Keratinocyte (primary cell): ENCODE results near the gene WDR87. TPM values are rescaled to one million over a fixed set of nuclear protein-coding genes. Genes with fewer than 3 reads are reported as not detected.

Experiments used
- DNase-seq: peaks from one replicate; pipeline ENCODE4 v3.0.0-alpha.2; 2011; ENCODE audit warnings: low read depth, missing footprints, low spot score
- FAIRE-seq: peaks from 2 replicates; lab custom pipeline; 2011; peaks lifted over from hg19 to GRCh38; lab: Jason Lieb, UNC
- H2AFZ ChIP-seq: 2 replicates; pipeline ENCODE4 v1.6.0; 2012; ENCODE audit warnings: low read length, control low read depth, inconsistent platforms; ENCODE audit not compliant: control insufficient read depth
- H3K27ac ChIP-seq: 2 replicates; pipeline ENCODE4 v1.5.1; 2011; ENCODE audit warnings: low read length; ENCODE audit not compliant: control insufficient read depth, insufficient read depth
- H3K27me3 ChIP-seq: 3 replicates; pipeline ENCODE4 v1.6.0; 2011; ENCODE audit warnings: low read length; ENCODE audit not compliant: control insufficient read depth, insufficient read depth; ENCODE audit errors: extremely low read depth
- H3K36me3 ChIP-seq, 2 experiments: 2 replicates in 1 of 2; 3 replicates in 1 of 2; pipeline ENCODE4 v1.5.1; 2011; ENCODE audit warnings: low read length in 2 of 2, mild to moderate bottlenecking in 1 of 2; ENCODE audit not compliant: control insufficient read depth in 2 of 2, insufficient read depth in 2 of 2; ENCODE audit errors: extremely low read depth in 1 of 2
- H3K4me1 ChIP-seq: 3 replicates; pipeline ENCODE4 v1.5.1; 2011; ENCODE audit warnings: low read length; ENCODE audit not compliant: control insufficient read depth, insufficient read depth; ENCODE audit errors: extremely low read depth
- H3K4me2 ChIP-seq: 3 replicates; pipeline ENCODE4 v1.6.0; 2011; ENCODE audit warnings: low read depth, low read length; ENCODE audit not compliant: control insufficient read depth, insufficient read depth; ENCODE audit errors: extremely low read depth
- H3K4me3 ChIP-seq, 3 experiments: fragments of 200-600 bp in 1 of 3; sonication (generic) in 1 of 3; 2 replicates in 2 of 3; 3 replicates in 1 of 3; pipeline ENCODE4 v1.5.1; 2011 to 2016; ENCODE audit warnings: low read length in 3 of 3, mild to moderate bottlenecking in 3 of 3, control low read depth in 2 of 3, inconsistent platforms in 1 of 3, low read depth in 1 of 3, mixed read lengths in 1 of 3, mixed run types in 1 of 3, moderate library complexity in 1 of 3; ENCODE audit not compliant: control insufficient read depth in 2 of 3, insufficient read depth in 2 of 3; ENCODE audit errors: extremely low read depth in 1 of 3
- H3K79me2 ChIP-seq: 2 replicates; pipeline ENCODE4 v1.6.0; 2012; ENCODE audit warnings: low read length; ENCODE audit not compliant: control insufficient read depth, insufficient read depth
- H3K9ac ChIP-seq: 3 replicates; pipeline ENCODE4 v1.6.0; 2011; ENCODE audit warnings: low read length; ENCODE audit not compliant: control insufficient read depth, insufficient read depth; ENCODE audit errors: extremely low read depth
- H3K9me1 ChIP-seq: 3 replicates; pipeline ENCODE4 v1.6.0; 2011; ENCODE audit warnings: low read length; ENCODE audit not compliant: control insufficient read depth, insufficient read depth; ENCODE audit errors: extremely low read depth
- H3K9me3 ChIP-seq: 2 replicates; pipeline ENCODE4 v1.5.1; 2012; ENCODE audit warnings: low read depth, low read length; ENCODE audit not compliant: control insufficient read depth
- H4K20me1 ChIP-seq: 3 replicates; pipeline ENCODE4 v1.6.0; 2011; ENCODE audit warnings: low read length; ENCODE audit not compliant: control insufficient read depth, insufficient read depth; ENCODE audit errors: extremely low read depth
- CTCF ChIP-seq, 3 experiments: IDR thresholded peaks in 1 of 3; conservative IDR thresholded peaks in 1 of 3; optimal IDR thresholded peaks in 1 of 3; 2 replicates in 2 of 3; 3 replicates in 1 of 3; pipeline versions ENCODE3 to v1.5.1; 2011; ENCODE audit warnings: low read length in 3 of 3, mild to moderate bottlenecking in 3 of 3, moderate library complexity in 2 of 3, control low read depth in 1 of 3, inconsistent platforms in 1 of 3; ENCODE audit not compliant: insufficient read depth in 2 of 3; ENCODE audit errors: extremely low read depth in 1 of 3
- EZH2 ChIP-seq: IDR thresholded peaks from one replicate; pipeline ENCODE4 v1.6.1; 2012; ENCODE audit warnings: inconsistent platforms, mild to moderate bottlenecking, low read length, moderate library complexity
- dilution Hi-C: fragments of 300-500 bp; cut with MboI; formaldehyde crosslinking; loops from one replicate; pipeline ENCODE4 v1.7.0; 2020; ENCODE audit warnings: low sequenced_read_pairs; ENCODE audit not compliant: extremely low pct_ligation_motif_present
- polyA plus RNA-seq, 5 experiments: library from polyadenylated mRNA; depleted of rRNA in 3 of 5; stranded (reverse) in 3 of 5; stranded (forward) in 1 of 5; unstranded in 1 of 5; fragments of >200 nt; gene quantifications; 1 replicate in 1 of 5; 2 replicates in 3 of 5; 3 replicates in 1 of 5; pipeline versions ENCODE4 v1.2.1 to v1.2.3, GENCODE V29; 2011 to 2012; ENCODE audit warnings: missing spikeins in 2 of 5, low read depth in 1 of 5, low replicate concordance in 1 of 5

WDR87 gene
- polyA plus RNA-seq, 1 donor (not counting 4 experiments of a cell fraction or from before 2014, with no cell fraction given), result not detected

GRCh38 chr19:37947778-37948177 is 41.4 kb upstream of the WDR87 start:
- Histone ChIP-seq H4K20me1 (no peaks in the 10 kb centered on the region), H3K27me3 (no peaks in the 10 kb centered on the region), H3K9ac (no peak overlapping the region), H3K4me1 (no peaks in the 10 kb centered on the region), H3K9me3 (no peaks in the 10 kb centered on the region), H3K36me3 (peaks cover 0 to 6% of the 10 kb centered on the region in 2 experiments), H3K4me3 (no peak overlapping the region), H2AFZ (no peak overlapping the region), H3K27ac (no peak overlapping the region), H3K4me2 (no peak overlapping the region), H3K79me2 (peaks cover 13% of the 10 kb centered on the region), H3K9me1 (no peaks in the 10 kb centered on the region)
- dilution Hi-C loops, result no loop called here
- TF ChIP-seq EZH2 (no peak), CTCF (optimal IDR thresholded peaks at IDR 0.05 in 1 of 3, IDR thresholded peaks at IDR 0.05 in 1 of 3, conservative IDR thresholded peaks at IDR 0.05 in 1 of 3; ENCODE audit: extremely low read depth in 1 of 3, insufficient read depth in 2 of 3, low read length in 3 of 3) (no peak)
- no peak for DNase-seq
- FAIRE-seq, result no peak

DNA sequence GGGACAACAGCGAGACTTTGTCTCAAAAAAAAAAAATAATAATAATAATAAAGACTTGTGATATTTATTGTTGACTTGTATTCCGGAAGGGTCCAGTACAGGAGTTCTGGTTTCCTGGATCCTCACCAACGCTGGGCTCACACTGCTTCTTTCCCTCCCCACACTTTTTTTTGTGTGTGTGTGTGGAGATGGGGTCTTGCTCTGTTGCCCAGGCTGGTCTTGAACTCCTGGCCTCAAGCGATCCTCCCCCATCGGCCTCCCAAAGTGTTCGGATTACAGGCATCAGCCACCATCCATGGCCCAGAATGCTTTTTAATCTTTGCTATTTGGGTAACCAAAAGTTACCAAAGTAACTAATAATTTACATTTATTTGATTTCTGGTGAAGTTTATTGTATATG is 39.7 kb upstream of the WDR87 start:
- Histone ChIP-seq H3K4me1 (no peaks in the 10 kb centered on the region), H3K4me3 (no peak overlapping the region), H3K9ac (no peak overlapping the region), H3K36me3 (peaks cover 0 to 6% of the 10 kb centered on the region in 2 experiments), H3K9me3 (no peaks in the 10 kb centered on the region), H3K27ac (no peak overlapping the region), H2AFZ (no peak overlapping the region), H3K4me2 (no peak overlapping the region), H3K79me2 (peaks cover 13% of the 10 kb centered on the region), H3K9me1 (no peaks in the 10 kb centered on the region), H3K27me3 (no peaks in the 10 kb centered on the region), H4K20me1 (no peaks in the 10 kb centered on the region)
- DNase-seq, result no peak
- TF ChIP-seq EZH2 (no peak), CTCF (optimal IDR thresholded peaks at IDR 0.05 in 1 of 3, IDR thresholded peaks at IDR 0.05 in 1 of 3, conservative IDR thresholded peaks at IDR 0.05 in 1 of 3; ENCODE audit: extremely low read depth in 1 of 3, insufficient read depth in 2 of 3, low read length in 3 of 3) (no peak)
- no peak for FAIRE-seq
- dilution Hi-C loops, result no loop called here
